GM12865 (cell line): Measurements from ENCODE around the gene CALU.
A peak's percentile ranks its signal among the peaks of the same experiment; 100 is the strongest.

Experiments used
- DNase-seq: peaks from one replicate; pipeline ENCODE4 v3.0.0; 2010; ENCODE audit warnings: low read depth
- H3K4me3 ChIP-seq: 2 replicates; pipeline ENCODE4 v1.5.1; 2011; ENCODE audit warnings: mild to moderate bottlenecking, low read depth, low read length, control low read depth
- TF ChIP-seq, protein P1 (sequence below): IDR thresholded peaks from 2 replicates; pipeline ENCODE4 v1.5.1; 2011; ENCODE audit warnings: low read length, control low read depth, low read depth, inconsistent platforms; ENCODE audit not compliant: insufficient read depth; ENCODE audit errors: missing control alignments

The CALU gene

DNA sequence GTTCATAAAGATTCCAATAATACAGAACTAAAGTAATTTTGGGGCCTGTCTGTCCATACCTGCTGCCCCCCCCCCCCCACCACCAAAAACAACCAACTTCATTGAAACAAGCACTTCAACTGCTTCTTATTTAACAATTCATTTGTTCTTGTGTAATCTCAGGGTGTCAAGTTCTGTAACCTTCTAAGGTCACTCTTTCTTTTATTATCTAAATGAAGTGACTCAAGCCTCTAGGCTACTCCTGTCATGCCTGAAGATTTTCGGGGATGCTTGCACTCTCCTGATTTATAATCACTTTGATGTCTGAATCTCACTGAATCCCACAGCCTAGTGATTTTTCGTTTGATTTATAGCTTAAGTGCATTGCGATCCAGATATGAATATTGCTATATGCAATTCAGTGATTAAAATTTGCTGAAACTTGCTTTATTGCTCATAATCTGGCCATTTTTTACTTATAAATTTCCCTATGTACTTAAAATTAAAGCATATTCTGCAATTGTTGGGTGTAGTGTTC lies 39.9 kb upstream of the CALU start:
- TF ChIP-seq, protein P1, sequence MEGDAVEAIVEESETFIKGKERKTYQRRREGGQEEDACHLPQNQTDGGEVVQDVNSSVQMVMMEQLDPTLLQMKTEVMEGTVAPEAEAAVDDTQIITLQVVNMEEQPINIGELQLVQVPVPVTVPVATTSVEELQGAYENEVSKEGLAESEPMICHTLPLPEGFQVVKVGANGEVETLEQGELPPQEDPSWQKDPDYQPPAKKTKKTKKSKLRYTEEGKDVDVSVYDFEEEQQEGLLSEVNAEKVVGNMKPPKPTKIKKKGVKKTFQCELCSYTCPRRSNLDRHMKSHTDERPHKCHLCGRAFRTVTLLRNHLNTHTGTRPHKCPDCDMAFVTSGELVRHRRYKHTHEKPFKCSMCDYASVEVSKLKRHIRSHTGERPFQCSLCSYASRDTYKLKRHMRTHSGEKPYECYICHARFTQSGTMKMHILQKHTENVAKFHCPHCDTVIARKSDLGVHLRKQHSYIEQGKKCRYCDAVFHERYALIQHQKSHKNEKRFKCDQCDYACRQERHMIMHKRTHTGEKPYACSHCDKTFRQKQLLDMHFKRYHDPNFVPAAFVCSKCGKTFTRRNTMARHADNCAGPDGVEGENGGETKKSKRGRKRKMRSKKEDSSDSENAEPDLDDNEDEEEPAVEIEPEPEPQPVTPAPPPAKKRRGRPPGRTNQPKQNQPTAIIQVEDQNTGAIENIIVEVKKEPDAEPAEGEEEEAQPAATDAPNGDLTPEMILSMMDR: no peak
- H3K4me3 ChIP-seq: no peak overlapping the region
- no peak for DNase-seq

DNA sequence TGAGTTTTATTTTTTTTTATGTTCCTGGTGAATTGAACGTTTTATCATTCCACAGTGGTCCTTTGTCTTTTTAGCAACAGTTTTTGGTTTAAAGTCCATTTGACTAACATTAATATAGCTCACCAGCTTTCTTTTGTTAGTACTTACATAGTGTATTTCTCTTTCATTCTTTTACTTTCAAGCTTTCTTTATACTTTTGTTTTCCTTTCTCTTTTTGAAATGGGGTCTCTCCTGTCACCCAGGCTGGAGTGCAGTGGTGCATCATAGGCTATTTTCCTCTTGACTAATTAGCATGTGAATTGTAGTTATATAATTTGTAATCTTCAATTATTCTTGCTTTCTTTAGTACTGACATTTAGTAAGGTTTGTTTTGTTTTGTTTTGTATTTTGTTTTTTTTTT lies 39.3 kb upstream of the CALU start:
- no peak overlapping the region for H3K4me3 ChIP-seq
- TF ChIP-seq, protein P1: no peak
- DNase-seq: no peak

DNA sequence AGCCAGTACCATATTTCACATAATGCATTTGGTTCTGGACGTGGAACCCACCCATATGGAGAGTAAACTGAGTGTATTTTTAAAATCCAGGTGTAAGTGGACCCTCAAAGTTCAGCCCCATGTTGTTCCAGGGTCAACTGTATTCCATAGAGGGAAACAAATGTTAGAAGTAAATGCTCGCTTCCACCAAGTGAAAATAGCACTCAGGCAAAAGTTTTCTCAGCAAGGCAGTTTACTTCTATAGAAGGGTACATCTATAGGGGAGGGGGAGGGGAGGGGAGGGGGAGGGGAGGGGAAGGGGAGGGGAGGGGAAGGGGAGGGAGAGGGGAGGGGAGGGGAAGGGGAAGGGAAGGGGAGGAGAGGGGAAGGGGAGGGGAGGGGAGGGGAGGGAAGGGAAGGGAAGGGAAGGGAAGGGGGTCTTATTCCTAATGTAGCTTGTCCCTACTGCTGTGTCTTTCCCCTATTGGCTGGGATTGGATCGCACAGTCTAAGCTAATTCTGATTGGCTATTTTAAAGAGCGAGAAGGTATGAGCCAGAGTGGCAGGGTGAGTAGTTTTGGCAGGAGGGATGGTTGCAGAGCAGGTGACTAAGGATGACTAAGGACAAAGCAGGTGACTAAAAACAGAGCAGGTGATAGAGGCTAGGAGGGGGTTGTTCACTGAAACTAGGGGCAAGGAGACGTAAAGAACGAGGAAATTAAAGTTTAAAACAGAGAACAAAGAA lies 37.9 kb upstream of the CALU start:
- TF ChIP-seq, protein P1: no peak
- DNase-seq: no peak
- no peak overlapping the region for H3K4me3 ChIP-seq

DNA sequence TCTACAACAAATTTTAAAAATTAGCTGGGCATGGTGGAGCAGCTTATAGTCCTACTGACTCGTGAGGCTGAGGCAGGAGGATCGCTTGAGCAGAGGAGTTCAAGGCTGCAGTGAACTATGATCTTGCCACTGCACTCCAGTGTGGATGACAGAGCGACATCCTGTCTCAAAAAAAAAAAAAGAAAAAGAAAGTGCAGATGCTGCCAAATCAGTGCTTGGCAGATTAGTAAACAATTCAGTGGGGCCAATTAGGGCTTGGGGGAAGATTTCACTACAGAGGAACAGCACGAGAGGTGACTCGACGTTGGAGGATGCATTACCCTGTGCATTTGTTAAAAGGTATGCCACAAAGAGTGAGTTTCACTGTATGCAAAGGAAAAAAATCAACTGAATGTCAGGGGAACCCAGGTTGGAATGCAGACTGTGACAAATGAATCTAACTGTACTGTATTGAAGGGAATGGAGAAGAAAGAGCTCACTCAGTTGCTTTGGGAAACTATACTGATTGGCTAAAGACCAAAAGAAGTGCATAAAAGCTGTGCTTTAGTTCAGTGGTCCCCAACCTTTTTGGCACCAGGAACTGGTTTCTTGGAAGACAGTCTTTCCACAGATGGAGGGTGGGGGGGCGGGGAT lies 35.4 kb upstream of the CALU start:
- no peak for DNase-seq
- no peak overlapping the region for H3K4me3 ChIP-seq
- TF ChIP-seq, protein P1: no peak

DNA sequence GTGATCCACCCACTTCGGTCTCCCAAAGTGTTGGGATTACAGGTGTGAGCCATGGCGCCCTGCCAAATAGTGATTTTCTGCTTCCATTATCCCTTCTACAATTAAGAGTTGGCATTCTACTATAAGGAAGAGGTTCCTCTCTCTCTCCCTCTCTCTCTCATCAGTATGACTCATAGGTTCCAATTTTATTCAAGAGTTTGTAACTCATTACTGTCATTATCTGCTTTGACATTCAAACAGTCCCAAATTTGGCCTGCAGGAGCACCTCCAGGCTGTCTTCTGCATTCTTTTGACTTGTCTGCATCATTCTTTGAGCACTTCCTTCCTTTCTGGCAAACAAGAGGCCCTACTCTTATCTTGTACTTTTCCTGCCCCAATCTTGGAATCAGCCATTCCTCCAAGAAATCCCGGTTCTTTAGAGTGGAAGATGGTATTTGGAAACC lies 33.2 kb upstream of the CALU start:
- no peak for DNase-seq
- no peak overlapping the region for H3K4me3 ChIP-seq
- TF ChIP-seq, protein P1: no peak

DNA sequence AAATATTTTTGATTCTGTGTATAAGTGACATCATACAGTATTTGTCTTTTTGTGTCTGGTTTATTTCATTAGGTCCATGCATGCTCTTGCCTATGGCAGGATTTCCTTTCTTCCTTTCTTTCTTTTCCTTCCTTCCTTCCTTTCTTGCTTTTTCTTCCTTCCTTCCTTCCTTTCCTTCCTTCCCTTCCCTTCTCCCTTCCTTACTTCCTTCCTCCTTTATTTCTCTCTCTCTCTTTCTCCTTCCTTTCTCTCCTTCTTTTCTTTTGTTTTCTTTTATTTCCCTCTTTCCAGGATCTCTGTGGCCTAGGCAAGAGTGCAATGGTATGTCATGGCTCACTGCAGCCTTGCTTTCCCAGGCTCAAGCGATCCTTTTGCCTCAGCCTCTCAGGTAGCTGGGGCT lies 31.4 kb upstream of the CALU start:
- H3K4me3 ChIP-seq: no peak overlapping the region
- no peak for DNase-seq
- TF ChIP-seq, protein P1: no peak

DNA sequence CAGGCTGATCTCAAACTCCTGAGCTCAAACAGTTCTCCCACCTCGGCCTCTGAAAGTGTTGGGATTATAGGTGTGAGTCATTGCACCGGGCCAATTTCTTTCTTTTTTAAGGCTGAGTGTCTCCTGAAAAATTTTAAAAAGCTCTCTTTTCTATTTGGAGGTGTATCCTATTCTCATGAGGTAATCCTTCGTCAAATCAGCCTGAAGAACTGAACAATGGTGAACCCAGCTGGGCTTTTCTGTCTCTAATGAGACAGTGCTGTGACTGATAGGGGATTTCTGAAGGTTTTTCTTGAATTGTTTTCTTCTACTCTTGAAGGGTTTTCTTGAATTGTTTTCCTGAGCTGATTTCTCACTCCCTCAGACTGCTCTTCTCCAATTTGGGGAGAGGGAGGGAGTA lies 30.9 kb upstream of the CALU start:
- peak; percentile 6 for DNase-seq
- H3K4me3 ChIP-seq: no peak overlapping the region
- TF ChIP-seq, protein P1: no peak
